Liver (tissue), 9 donors: Measurements from ENCODE around the gene ATXN10. TPM values are rescaled to one million over a fixed set of nuclear protein-coding genes. Genes with fewer than 3 reads are reported as not detected.

Experiments
- DNase-seq: peaks from one replicate; pipeline ENCODE4 v3.0.0-alpha.2; 2017; ENCODE audit warnings: low spot score
- H3K27ac ChIP-seq, 2 donors: one replicate each; pipeline ENCODE4 v1.7.0; 2013; ENCODE audit warnings: inconsistent platforms in 2 of 2, low read length in 2 of 2, control low read depth in 1 of 2, low read depth in 1 of 2, mild to moderate bottlenecking in 1 of 2
- H3K27me3 ChIP-seq, 4 donors: one replicate each; pipeline versions ENCODE4 v1.6.1 to v1.7.0; 2013; ENCODE audit warnings: low read length in 3 of 4, inconsistent platforms in 1 of 4, mild to moderate bottlenecking in 1 of 4, moderate library complexity in 1 of 4; ENCODE audit not compliant: control insufficient read depth in 4 of 4, insufficient read depth in 4 of 4
- H3K36me3 ChIP-seq, 4 donors: one replicate each; pipeline versions ENCODE4 v1.6.1 to v1.7.0; 2013; ENCODE audit warnings: low read length in 3 of 4, mild to moderate bottlenecking in 3 of 4, low read depth in 1 of 4, moderate library complexity in 1 of 4; ENCODE audit not compliant: control insufficient read depth in 4 of 4, insufficient read depth in 3 of 4
- H3K4me1 ChIP-seq, 4 donors: one replicate each; pipeline versions ENCODE4 v1.6.1 to v1.7.0; 2013; ENCODE audit warnings: low read length in 3 of 4, mild to moderate bottlenecking in 3 of 4, moderate library complexity in 1 of 4; ENCODE audit not compliant: control insufficient read depth in 4 of 4, insufficient read depth in 4 of 4
- H3K4me3 ChIP-seq, 3 donors: one replicate each; pipeline versions ENCODE4 v1.6.1 to v1.7.0; 2013; ENCODE audit warnings: low read length in 3 of 3, control low read depth in 1 of 3, low read depth in 1 of 3, mild to moderate bottlenecking in 1 of 3
- H3K9ac ChIP-seq, 2 donors: one replicate each; pipeline ENCODE4 v1.7.0; 2013; ENCODE audit warnings: low read length in 2 of 2, mild to moderate bottlenecking in 2 of 2, moderate library complexity in 2 of 2, control low read depth in 1 of 2, low read depth in 1 of 2
- H3K9me3 ChIP-seq, 4 donors: one replicate each; pipeline versions ENCODE4 v1.6.1 to v1.7.0; 2013; ENCODE audit warnings: low read length in 3 of 4; ENCODE audit not compliant: control insufficient read depth in 4 of 4
- ATF3 ChIP-seq: IDR thresholded peaks from 2 replicates; pipeline ENCODE4 v1.6.1; 2016; ENCODE audit warnings: antibody characterized with exemption
- CTCF ChIP-seq: fragments of 150-350 bp; IDR thresholded peaks from 2 replicates; pipeline ENCODE4 v1.5.1; 2017; ENCODE audit warnings: improper control_type of control experiment, low read depth, low read length; ENCODE audit not compliant: missing input control
- EGR1 ChIP-seq, 2 donors: IDR thresholded peaks; 2 replicates each; pipeline ENCODE4 v1.6.1; 2016 to 2018; ENCODE audit warnings: antibody characterized with exemption in 2 of 2, low read depth in 2 of 2
- FOXA1 ChIP-seq: IDR thresholded peaks from 2 replicates; pipeline ENCODE4 v1.6.1; 2016; ENCODE audit warnings: antibody characterized with exemption
- FOXA2 ChIP-seq: IDR thresholded peaks from 2 replicates; pipeline ENCODE4 v1.6.1; 2016; ENCODE audit warnings: antibody characterized with exemption
- GABPA ChIP-seq, 2 donors: IDR thresholded peaks in 1 of 2; conservative IDR thresholded peaks in 1 of 2; 2 replicates each; pipeline ENCODE4 v1.6.1; 2016; ENCODE audit warnings: antibody characterized with exemption in 2 of 2, mild to moderate bottlenecking in 1 of 2, moderate library complexity in 1 of 2
- HNF4A ChIP-seq, 2 donors: conservative IDR thresholded peaks; 2 replicates each; pipeline ENCODE4 v1.6.1; 2016; ENCODE audit warnings: antibody characterized with exemption in 2 of 2, mild to moderate bottlenecking in 2 of 2
- HNF4G ChIP-seq: IDR thresholded peaks from 2 replicates; pipeline ENCODE4 v1.6.1; 2016; ENCODE audit warnings: antibody characterized with exemption
- JUND ChIP-seq, 2 donors: IDR thresholded peaks; 2 replicates each; pipeline ENCODE4 v1.6.1; 2016; ENCODE audit warnings: antibody characterized with exemption in 2 of 2
- MAX ChIP-seq: IDR thresholded peaks from 2 replicates; pipeline ENCODE4 v1.6.1; 2016; ENCODE audit warnings: antibody characterized with exemption
- NR2F2 ChIP-seq: IDR thresholded peaks from 2 replicates; pipeline ENCODE4 v1.6.1; 2016; ENCODE audit warnings: antibody characterized with exemption
- RAD21 ChIP-seq, 2 donors: IDR thresholded peaks; 2 replicates each; pipeline ENCODE4 v1.6.1; 2016; ENCODE audit warnings: antibody characterized with exemption in 2 of 2, mild to moderate bottlenecking in 2 of 2
- REST ChIP-seq: IDR thresholded peaks from 2 replicates; pipeline ENCODE4 v1.6.1; 2016; ENCODE audit warnings: antibody characterized with exemption, mild to moderate bottlenecking
- RXRA ChIP-seq, 2 donors: IDR thresholded peaks; 2 replicates each; pipeline ENCODE4 v1.6.1; 2017 to 2018; ENCODE audit warnings: antibody characterized with exemption in 2 of 2, mild to moderate bottlenecking in 1 of 2
- SP1 ChIP-seq: IDR thresholded peaks from 2 replicates; pipeline ENCODE4 v1.6.1; 2018; ENCODE audit warnings: antibody characterized with exemption, mild to moderate bottlenecking
- TAF1 ChIP-seq: conservative IDR thresholded peaks from 2 replicates; pipeline ENCODE4 v1.6.1; 2016; ENCODE audit warnings: antibody characterized with exemption, mild to moderate bottlenecking
- YY1 ChIP-seq: IDR thresholded peaks from 2 replicates; pipeline ENCODE4 v1.6.1; 2016; ENCODE audit warnings: antibody characterized with exemption, mild to moderate bottlenecking
- WGBS: extraction: QIAGEN DNeasy Blood & Tissue Kit; methylation state at CpG from one replicate; pipeline ENCODE4 v1.1.7; 2013; 5-methylcytosine and 5-hydroxymethylcytosine counted together
- polyA plus RNA-seq, 2 donors: library from polyadenylated mRNA; stranded (reverse) in 1 of 2; unstranded in 1 of 2; fragments of 200-250 nt in 1 of 2; fragments of >200 nt in 1 of 2; fragmentation: Nextera tagmentation in 1 of 2; extraction: Ambion mirVana in 1 of 2; gene quantifications; one replicate each; pipeline versions ENCODE4 v1.2.1 to v1.2.3, GENCODE V29; 2013 to 2015
- total RNA-seq, 2 donors: library from RNA; depleted of rRNA; stranded (reverse); fragments of >200 nt; gene quantifications; one replicate each; pipeline ENCODE4 v1.2.3, GENCODE V29; 2014
- TF ChIP-seq, protein P1 (sequence below): IDR thresholded peaks from 2 replicates; pipeline ENCODE4 v1.6.1; 2016; ENCODE audit warnings: antibody characterized with exemption
- donor health status: healthy.
- donor health status: healthy.
- donor health status: healthy.
- donor health status: healthy.
- donor health status: healthy.

Gene ATXN10
- total and polyA plus RNA-seq, 4 donors, result 34.9 to 100 (median 69.7) TPM

- Histone ChIP-seq H3K36me3 (peaks cover 0 to 5% (median 2%) of the 10 kb centered on the region in 4 donors), H3K27ac (no peak overlapping the region), H3K9ac (no peak overlapping the region), H3K4me1 (peaks cover 0 to 22% (median 13%) of the 10 kb centered on the region in 4 donors), H3K9me3 (no peaks in the 10 kb centered on the region), H3K27me3 (no peaks in the 10 kb centered on the region), H3K4me3 (no peak overlapping the region)
- no peak for DNase-seq
- 98% methylated on average over 3 of the region's 3 CpGs for WGBS
- TF ChIP-seq JUND (IDR thresholded peaks at IDR 0.05) (no peak), FOXA1 (no peak), CTCF (no peak), FOXA2 (no peak), SP1 (no peak), MAX (no peak), GABPA (IDR thresholded peaks at IDR 0.05 in 1 of 2, conservative IDR thresholded peaks at IDR 0.05 in 1 of 2) (no peak), REST (no peak), RXRA (IDR thresholded peaks at IDR 0.05) (no peak), EGR1 (IDR thresholded peaks at IDR 0.05; ENCODE audit: low read depth in 2 of 2) (no peak), NR2F2 (no peak), RAD21 (IDR thresholded peaks at IDR 0.05) (no peak), HNF4G (no peak), ATF3 (no peak), YY1 (no peak), HNF4A (conservative IDR thresholded peaks at IDR 0.05) (no peak), TAF1 (no peak)
- TF ChIP-seq, protein P1, sequence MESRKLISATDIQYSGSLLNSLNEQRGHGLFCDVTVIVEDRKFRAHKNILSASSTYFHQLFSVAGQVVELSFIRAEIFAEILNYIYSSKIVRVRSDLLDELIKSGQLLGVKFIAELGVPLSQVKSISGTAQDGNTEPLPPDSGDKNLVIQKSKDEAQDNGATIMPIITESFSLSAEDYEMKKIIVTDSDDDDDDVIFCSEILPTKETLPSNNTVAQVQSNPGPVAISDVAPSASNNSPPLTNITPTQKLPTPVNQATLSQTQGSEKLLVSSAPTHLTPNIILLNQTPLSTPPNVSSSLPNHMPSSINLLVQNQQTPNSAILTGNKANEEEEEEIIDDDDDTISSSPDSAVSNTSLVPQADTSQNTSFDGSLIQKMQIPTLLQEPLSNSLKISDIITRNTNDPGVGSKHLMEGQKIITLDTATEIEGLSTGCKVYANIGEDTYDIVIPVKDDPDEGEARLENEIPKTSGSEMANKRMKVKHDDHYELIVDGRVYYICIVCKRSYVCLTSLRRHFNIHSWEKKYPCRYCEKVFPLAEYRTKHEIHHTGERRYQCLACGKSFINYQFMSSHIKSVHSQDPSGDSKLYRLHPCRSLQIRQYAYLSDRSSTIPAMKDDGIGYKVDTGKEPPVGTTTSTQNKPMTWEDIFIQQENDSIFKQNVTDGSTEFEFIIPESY, result no peak
Measured at GRCh38 chr22:45781459-45781858, 109.8 kb downstream of the ATXN10 start.
